D341Med (cell line): ENCODE measurements around the gene DHFR.
A peak's percentile ranks its signal among the peaks of the same experiment; 100 is the strongest.

Experiments used
- DNase-seq: peaks from one replicate; pipeline ENCODE4 v3.0.0; 2012; ENCODE audit warnings: low spot score

The DHFR gene

DNA sequence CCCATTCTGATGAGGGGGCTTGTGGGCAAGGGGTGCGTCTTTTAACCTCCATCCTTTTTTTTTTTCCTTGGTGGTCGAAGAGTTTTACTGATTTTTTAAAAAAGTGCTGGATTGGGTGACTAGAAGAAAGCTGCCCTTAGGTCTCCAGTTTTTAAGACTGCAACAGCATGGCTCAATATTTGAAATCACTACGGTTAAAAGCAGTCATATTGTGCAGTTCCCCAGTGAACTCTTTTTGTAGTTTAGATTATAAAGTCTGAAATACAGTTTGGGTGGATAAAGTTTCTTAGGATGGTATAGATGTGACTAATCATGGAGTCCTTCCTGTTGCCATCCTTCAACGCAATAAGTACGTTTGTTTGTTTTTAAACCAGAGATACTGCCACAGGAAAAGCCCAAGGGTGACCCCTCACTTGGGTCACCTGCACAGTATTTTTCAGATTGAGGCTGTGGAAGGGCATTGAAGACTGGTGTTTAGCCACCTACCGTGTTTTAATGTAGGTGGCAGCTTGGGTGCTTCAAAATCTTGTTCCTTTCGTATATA lies 520 bp upstream of the DHFR start:
- no peak for DNase-seq

DNA sequence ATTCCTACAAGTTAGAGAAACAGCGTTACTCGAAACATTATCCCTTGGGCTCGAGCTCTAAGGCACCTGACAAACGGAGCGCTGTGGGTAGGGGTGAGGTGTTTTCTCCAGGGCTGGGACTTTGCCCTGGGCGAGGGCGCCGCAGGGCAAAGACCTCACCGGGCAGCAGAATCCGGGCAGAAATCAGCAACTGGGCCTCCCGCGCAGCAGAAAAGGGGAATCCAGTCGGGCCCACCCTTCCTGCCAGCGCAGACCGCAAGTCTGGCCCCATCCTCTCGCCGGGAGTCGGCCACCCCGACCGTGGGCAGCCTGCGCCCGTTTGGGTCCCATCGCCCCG lies 761 bp downstream of the DHFR start:
- DNase-seq: peak; percentile 62

DNA sequence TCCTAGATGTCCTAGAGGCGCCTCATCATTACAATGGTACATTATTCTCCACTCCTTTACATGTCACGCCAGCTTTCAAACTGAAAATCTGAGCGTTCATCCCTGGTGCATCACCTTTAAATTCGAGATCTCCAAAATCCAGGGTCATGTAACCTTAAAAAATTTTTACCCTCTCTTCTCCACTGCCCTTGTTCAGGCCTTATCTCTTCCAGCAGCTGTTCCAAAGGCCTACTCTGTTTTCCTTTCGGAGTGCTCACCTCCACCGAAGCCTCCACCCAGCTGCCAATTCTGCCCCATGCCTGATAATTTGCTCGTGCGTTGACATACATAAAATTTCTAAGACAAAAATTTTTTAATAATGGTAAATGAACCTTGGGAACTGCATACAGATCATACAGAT lies 1.3 kb downstream of the DHFR start:
- no peak for DNase-seq

DNA sequence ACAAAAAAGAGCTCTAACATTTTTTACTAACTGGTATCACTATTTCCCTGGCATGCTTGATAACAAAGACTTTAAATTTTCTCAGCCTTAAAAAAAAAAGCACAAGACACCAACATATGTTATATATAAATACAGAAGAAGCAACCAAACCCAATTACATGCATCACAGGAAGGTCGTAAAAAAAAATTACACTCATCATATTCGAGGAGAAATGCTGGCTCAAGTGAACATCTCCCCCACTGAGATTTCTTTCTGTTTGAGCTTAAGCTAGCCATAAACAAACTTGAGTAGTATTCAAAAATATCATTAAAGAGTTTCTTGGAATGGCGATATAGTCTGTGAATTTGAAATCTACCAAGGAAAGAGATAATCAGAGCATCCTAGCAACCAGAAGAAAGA lies 7.9 kb downstream of the DHFR start:
- DNase-seq: no peak

DNA sequence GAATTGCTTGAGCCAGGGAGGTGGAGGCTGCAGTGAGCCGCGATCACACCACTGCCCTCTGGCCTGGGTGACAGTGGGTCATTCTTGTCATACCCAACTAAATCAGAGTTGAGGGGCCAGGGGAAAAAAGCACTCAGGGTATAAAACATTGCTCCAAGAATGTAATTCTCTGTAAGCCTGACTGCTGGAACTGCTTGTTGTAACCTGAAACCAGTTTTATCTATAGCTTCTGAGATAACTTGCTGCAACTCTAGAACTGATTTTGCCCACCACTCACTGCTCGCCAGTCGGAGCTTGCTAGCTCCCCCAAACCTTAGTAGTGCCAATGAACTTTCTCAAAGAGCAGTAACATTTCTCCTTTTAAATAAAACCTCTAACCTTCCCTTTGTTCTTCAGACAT lies 9.9 kb downstream of the DHFR start:
- DNase-seq: no peak

DNA sequence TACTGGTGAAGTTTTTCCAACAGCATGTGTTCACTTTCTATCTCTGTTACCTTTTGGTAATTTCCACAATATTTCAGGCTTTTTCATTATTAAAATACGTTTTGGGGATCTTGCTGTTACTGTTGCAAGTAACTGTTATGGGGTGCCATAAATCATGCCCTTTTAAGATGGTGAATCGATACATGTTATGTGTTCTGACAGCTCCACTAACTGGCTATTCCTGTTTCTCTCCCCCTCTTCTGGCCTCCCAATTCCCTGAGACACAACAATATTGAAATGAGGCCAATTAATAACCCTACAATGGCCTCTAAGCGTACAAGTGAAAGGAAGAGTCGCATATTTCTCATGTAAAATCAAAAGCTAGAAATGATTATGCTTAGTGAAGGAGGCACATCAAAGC lies 13.4 kb downstream of the DHFR start:
- no peak for DNase-seq

DNA sequence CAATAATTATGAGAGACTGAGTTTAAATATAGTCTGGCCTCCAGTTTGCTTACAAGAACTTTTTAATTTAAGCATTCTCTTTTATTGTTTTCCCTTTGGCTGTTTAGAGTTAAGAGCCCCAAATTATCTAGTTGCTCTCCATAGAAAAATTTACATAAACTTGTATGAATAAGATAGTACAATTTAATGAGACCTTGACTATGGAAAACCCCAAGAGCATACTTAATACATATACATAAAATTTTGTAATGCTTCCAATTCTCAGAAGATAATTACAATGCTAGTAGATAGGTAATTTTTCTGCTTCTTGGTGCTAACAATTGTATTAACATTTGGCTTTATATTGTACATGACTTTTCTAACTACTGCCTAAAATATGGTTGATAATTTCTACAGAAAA lies 20.6 kb downstream of the DHFR start:
- no peak for DNase-seq

DNA sequence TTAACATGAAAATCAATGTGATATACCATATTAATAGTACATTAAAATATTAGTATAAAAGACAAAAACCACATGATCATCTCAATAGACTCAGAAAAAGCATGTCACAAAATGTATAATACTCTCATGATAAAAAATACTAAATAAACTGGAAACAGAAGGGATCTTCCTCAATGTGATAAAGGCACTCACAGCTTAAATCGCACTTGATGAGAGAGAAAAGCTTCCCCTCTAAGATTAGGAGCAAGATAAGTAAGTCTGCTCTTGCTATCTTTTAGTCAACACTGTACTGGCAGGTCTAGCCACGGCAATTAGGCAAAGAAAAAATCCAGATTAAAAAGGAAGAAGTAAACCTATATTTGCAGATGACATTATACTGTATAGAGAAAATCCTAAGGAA lies 22.1 kb downstream of the DHFR start:
- DNase-seq: no peak

DNA sequence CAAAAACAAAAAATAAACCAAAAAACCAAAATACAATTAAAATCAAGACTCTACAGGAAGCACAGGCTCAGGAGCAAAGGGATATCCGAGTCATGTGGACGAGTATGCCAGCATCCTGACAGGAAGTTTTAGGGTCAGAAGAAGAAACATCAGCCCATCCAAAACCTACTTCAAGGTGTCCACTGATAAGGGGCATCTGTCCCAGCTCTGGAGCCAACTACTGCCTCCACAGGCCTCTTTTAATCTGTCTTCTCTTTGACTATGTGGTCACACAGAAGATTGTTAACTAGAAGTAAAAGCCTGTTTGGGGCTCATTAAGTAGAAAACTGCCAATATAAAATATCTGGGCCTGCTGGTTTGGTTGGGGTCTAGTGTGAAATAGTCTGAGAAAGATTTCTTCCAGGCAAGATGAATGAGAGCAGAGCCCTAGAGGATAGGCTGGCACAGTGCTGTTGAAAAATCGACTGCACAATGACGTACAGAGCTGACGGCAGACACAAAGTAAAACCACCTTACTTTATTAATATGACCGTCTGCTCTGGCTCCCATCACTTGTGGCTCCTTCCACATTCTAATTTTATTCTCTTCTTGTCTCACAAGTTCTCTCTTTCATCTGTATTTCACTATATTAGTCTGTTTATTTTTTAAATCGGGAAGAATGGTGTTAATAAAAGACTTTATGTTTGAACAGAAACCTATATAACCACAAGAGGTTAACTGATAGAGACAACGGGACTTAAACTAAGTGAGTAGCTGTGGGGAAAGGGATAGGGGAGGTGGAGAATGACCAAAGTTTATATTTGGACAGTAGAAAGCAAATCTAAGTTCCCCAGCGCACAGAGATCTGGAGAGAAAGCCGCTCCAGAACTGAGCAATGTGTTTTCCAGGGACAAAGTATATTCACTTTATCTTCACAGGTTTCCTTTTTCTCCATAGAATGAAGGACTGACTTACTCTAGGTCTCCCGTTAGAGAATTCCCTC lies 23.2 kb downstream of the DHFR start:
- no peak for DNase-seq

DNA sequence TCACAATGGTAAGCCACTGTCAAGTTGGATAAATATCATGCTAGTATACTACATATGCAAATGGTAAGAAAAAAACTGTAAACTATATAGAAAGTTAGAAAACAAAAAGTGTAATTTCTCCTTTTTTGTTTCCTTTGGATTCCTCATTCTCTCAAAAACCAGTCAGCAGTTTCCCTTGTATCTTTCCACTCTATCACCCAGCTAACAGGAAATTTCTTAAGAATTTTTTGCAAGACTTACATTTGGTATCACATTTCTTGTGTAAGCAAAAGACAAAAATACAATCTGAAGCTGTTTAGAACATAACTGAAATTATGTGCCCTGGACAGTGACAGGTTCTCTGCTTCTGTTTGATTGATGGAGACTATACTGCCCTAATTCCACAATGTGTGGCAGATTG lies 25.5 kb downstream of the DHFR start:
- DNase-seq: no peak

DNA sequence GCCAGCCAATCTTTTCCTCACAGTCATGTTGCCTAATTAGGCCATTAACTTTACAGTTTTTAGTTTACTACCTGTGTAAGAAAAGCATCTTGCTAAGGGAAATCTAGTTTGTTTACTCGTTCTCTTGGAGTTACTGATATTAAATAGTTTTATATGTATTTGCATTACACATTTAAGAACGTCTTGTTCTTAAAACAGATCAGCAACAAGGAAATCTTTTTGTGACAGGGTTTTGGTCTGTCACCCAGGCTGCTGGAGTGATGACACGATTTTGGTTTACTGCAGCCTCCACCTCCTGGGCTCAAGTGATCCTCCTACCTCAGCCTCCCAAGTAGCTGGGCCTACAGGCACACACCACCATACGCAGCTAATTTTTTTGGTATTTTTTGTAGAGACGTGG lies 29.6 kb downstream of the DHFR start:
- DNase-seq: no peak

DNA sequence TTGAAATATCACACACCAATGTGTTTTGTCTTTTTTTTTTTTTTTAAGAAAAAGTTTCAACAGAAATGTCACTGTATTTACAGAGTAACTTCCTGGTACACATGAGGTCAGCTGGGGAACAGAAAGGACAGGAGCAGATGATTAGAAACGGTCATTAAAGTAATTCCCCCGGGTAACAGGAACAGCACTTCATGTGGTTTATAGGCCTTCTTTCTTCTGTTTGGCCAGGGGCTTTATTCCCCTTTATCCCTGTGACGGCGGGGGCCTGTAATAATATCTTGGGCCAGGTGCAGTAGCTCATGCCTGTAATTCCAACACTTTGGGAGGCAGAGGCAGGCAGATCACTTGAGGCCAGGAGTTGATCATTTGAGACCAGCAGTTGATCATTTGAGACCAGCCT lies 30.8 kb downstream of the DHFR start:
- DNase-seq: no peak

DNA sequence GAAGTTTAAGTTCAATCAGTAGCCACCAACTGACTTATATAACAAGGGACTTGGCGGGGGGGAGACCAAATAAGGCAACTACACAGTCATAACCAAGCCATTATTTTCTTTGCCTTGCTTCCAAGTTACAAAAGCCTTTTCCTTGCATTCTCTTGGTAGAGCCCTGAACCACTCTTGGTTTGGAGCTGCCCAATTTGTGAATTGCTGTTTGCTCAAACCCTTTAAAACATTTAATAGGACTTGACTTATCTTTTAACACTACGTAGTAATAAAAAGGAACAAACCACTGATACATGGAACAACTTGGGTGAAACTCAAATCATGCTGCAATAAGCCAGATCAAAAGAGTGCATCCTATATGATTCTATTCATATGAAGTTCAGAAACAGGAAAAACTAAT lies 32.0 kb downstream of the DHFR start:
- no peak for DNase-seq

DNA sequence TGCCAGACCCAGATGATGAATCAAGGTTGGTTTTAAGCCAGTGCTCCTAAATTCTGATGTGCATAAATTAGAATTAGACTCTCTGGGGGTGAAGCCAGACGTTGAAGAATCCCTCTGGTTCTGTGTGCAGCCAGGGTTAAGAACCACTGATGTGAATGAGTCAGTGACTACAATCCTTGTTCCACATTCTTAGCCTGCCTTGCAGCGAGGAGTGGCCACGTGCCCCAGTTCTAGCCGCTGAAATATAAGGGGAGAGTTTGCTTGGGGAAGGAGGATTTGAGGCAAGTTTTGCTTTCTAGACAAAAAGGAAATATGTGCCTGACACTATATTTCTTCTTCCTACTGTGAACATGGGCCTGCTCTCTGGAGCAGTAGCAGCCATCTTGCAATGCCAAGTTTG lies 34.6 kb downstream of the DHFR start:
- no peak for DNase-seq

DNA sequence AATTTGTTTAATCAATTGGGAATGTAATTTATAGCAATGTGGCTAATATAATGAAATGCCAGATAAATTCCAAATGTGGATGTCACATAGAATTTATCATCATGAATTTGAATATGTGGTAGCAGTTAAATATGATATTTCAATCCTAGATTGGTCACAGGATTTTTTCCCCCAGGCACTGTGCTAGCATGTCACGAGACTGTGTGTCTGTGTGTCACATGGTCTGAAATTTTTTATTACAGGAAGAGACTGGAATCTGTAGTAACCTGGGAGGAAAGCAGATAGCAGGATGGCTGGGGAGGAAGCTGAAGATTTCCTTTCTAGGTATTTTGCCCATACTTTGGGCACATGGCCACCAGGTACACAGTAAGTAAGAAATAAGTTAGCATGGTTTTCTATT lies 35.7 kb downstream of the DHFR start:
- DNase-seq: no peak

DNA sequence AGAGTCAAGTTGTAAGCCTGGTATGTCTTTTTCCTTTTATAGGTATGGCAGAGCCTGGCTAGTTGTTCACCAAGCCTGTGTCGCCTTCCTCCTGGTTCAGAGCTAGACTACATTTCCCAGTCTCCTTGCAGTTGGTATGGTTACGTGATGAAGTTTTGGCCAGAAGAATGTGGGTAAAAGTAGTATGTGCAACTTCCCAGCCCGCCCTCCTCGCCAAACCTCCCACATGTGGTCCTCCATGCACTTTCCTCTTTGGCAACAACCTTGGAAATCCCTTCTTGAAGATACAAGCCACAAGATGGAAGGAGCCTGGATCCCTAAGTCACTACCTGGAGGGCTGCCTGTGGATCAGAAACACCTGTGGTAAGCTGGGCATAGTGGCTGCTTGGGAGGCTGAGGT lies 36.3 kb downstream of the DHFR start:
- no peak for DNase-seq

DNA sequence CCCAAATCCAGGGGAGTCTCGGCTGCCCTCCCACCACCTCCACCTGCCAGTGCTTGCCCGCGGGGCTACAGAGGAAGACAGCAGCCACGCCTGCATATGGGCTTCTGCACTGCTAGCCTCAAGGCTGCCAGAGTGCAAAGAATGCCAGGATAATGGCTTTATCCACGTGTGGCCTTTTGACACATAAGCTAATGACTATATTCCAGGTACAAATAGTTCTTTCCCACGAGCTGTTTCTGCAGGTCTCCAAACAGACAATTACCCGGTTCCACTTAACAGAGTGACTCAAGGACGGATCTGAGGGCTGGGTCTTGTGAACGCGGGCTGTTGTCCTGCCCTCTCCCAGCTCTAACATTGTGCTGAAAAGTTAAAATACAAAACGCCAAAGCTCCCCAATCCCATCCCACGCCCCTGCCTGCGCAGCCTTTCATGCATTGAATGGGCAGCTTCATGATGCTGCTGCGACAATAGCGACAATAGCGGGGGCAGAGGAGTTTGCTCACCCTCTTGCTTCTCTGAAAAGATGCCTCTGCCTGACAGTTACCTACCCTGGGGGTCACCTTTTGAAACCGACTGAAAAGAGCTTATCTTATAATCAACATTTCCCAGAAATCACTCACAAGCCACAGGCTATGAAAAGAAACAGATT lies 39.4 kb downstream of the DHFR start:
- no peak for DNase-seq

DNA sequence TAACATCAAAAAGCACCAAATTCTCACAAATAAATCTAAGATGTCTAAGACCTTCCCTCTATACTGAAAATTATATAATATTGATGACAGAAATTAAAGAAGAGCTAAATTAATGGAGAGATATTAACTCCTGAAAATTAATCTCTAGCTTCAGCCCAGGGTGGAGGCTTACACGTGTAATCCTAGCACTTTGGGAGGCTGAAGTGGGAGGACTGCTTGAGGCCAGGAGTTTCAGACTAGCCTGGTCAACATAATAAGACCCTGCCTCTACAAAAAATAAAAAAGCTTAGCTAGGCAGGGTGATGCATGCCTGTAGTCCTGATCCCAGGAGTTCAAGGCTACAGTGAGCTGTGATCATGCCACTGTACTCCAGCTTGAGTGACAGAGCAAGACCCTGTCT lies 45.1 kb downstream of the DHFR start:
- no peak for DNase-seq

DNA sequence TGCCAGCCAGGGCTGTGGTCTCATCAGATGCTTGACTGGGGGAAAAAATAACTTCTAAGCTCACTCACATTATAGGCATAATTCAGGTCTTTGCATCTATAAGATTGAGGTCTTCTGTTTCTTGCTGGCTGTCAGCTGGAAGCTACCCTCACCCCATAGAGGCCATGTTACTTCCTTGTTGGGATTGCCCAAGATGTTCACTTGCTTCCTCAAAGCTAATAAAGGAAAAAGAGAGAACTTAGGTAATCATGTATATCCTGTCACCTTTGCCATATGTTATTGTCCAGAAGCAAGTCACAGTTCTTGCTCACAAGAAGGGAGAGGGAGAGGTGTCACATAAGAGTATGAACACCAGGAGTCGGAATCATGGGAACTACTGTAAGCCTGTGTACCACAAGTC lies 46.1 kb downstream of the DHFR start:
- no peak for DNase-seq

DNA sequence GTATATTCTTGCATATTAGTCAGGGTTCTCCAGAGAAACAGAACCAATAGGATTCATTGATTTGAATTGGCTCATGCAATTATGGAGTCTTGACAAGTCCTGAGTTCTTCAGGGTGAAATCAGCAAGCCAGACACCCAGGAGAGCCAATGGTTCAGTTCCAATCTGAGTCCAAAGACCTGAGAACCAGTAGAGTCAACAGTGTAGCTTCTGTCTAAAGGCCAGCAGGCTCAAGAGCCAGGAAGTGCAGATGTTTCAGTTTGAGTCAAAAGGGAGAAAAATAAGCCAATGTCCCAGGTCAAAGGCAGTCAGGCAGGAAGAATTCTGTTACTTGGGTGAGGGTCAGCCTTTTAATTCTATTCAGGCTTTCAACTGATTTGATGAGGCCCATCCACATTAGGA lies 47.0 kb downstream of the DHFR start:
- no peak for DNase-seq

DNA sequence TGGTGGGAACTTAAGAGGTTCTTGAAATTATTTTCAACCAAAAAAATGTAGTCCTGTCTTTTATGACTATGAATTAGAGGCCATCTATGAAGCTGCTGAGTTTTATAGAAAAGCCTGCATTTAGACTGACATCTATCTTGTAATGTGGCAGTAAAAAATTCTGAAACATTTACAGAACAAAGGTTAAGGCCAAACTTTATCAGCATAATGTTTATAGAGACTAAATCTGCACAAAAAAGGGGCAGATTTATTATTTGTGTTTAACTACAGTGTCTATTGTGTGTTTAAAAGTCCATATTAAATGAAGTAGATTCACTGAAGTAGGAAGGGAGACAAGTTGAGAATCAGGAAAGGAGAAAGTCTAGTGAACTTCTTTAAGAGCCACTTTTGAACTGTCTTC lies 47.4 kb downstream of the DHFR start:
- no peak for DNase-seq

DNA sequence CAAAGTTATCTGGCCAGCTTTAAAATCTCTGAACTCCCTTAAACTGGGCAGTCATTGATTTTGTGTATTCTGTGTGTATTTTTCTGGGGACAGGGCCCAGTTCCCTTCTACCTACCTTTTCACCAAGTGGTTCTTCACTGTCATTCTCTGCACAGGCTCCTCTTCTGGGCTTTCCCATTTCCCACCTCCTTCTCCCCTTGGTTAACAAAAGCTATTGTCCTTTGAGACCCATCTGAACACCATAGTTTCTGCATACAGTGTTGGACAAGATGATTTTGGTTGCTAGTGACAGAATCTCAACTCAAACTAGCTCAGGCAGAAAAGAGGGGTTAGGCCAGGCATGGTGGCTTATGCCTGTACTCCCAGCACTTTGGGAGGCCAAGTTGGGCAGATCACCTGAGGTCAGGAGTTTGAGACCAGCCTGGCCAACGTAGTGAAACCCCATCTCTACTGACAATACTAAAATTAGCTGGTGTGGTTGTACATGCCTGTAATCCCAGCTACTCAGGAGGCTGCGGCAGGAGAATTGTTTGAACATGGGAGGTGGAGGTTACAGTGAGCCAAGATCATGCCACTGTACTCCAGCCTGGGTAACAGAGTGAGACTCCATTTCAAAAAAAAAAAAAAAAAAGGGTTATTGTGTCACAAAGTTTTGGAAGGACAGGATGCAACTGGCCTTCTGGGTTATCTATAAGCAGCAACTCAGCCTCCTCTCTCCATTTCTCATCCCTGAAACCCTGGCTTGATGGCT lies 53.7 kb downstream of the DHFR start:
- DNase-seq: no peak

DNA sequence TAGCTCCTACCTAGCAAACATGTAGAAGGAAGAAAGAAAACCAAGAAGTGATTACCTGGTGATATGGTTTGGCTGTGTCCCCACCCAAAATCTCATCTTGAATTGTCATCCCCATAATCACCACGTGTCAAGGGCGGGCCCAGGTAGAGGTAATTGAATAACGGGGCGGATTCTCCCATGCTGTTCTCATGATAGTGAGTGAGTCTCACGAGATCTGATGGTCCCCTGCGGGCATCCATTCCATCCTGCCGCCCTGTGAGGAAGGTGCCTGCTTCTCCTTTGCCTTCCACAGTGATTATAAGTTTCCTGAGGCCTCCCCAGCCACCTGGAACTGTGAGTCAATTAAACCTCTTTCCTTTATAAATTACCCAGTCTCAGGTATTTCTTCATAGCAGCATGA lies 57.3 kb downstream of the DHFR start:
- no peak for DNase-seq
